BJ (cell line): ENCODE results near the gene ERC1. TPM values are rescaled to one million over a fixed set of nuclear protein-coding genes. Genes with fewer than 3 reads are reported as not detected.
A peak's percentile ranks its signal among the peaks of the same experiment; 100 is the strongest.

ENCODE experiments used
- CTCF ChIA-PET: fragments of 350-600 bp; formaldehyde crosslinking; extraction: SDS; loops from one replicate; lab custom pipeline; 2021; ENCODE audit warnings: antibody characterized with exemption, inconsistent platforms; lab: Yijun Ruan, JAX
- POLR2A ChIA-PET: fragments of 300-600 bp; sonication (Branson Sonifier 250); formaldehyde crosslinking; extraction: SDS; loops from one replicate; lab custom pipeline; 2021; ENCODE audit warnings: antibody characterized with exemption; lab: Charles Lee
- DNase-seq: peaks from one replicate; pipeline ENCODE4 v3.0.0-alpha.2; 2011; ENCODE audit warnings: low read depth
- H3K27me3 ChIP-seq: 2 replicates; pipeline ENCODE4 v1.6.0; 2011; ENCODE audit warnings: low read length; ENCODE audit not compliant: control insufficient read depth, insufficient read depth
- H3K36me3 ChIP-seq: 2 replicates; pipeline ENCODE4 v1.5.1; 2011; ENCODE audit warnings: low read length; ENCODE audit not compliant: control insufficient read depth, insufficient read depth
- H3K4me3 ChIP-seq: 2 replicates; pipeline ENCODE4 v1.5.1; 2011; ENCODE audit warnings: low read depth, mild to moderate bottlenecking, control low read depth, low read length
- CTCF ChIP-seq: IDR thresholded peaks from 2 replicates; pipeline ENCODE4 v1.5.1; 2011; ENCODE audit warnings: low read depth, mild to moderate bottlenecking, control low read depth, inconsistent platforms, low read length, moderate library complexity; ENCODE audit not compliant: insufficient read depth
- polyA plus RNA-seq: library from polyadenylated mRNA; depleted of rRNA; stranded (reverse); fragments of >200 nt; gene quantifications from 2 replicates; pipeline ENCODE4 v1.2.3, GENCODE V29; 2011

The ERC1 gene
- polyA plus RNA-seq, 1 experiment, result 14.5 TPM

GRCh38 chr12:1277905-1278304 lies 286.9 kb downstream of the ERC1 start:
- POLR2A ChIA-PET, result no interaction called here
- Histone ChIP-seq H3K4me3 (no peak overlapping the region), H3K36me3 (no peaks in the 10 kb centered on the region), H3K27me3 (no peaks in the 10 kb centered on the region)
- TF ChIP-seq CTCF, result no peak
- CTCF ChIA-PET, result no interaction called here
- DNase-seq, result no peak

DNA sequence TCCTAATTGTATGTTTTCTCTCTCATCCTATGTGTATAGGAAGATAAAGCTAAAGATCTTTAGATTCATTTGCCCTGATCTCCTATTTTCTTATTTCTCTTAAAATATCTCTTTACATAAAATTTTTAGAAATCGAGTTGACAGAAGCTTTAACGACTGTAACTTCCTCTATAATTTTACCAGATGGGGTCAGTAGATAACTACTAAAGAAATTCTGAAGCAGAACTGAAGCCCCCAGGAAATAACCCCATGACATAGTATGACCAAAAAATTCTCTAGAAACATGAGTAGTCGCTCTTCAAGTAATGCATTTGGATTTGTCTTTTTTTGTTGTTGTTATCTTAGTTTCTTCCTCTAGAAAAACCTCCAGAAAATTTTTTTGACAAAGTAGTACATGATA lies 288.0 kb downstream of the ERC1 start:
- TF ChIP-seq CTCF, result no peak
- ChIA-PET POLR2A (no interaction called here), CTCF (interaction anchor here (0.9 kb wide), 1 partner anchor 15 kb away, joined by 5 read pairs; no protein-coding TSS in a partner anchor)
- no peak for DNase-seq
- no peak overlapping the region for H3K4me3 ChIP-seq
- no peaks in the 10 kb centered on the region for H3K27me3 ChIP-seq
- H3K36me3 ChIP-seq, result no peaks in the 10 kb centered on the region

DNA sequence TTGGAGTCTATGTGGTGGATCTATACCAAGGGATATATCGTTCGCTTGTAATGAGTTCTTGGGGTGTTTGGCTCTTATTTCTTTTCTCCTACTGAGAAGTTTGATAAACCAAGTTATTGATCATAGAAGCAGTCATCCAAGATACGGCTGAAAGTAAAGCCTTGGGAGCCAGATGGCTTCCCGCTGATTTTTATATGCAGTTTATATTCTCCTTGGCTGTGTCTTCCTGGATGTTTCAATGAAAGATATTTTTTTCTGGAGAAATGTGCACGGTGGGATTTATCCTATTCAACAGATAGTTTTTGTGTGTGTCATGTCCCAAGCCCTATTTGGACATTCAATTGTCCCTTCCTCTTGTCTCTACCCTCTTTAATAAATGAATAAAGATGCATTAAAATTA lies 289.0 kb downstream of the ERC1 start:
- Histone ChIP-seq H3K27me3 (no peaks in the 10 kb centered on the region), H3K4me3 (no peak overlapping the region), H3K36me3 (no peaks in the 10 kb centered on the region)
- no peak for DNase-seq
- TF ChIP-seq CTCF, result no peak
- ChIA-PET CTCF (no interaction called here), POLR2A (no interaction called here)

- ChIA-PET POLR2A (no interaction called here), CTCF (interaction anchor here (0.7 to 1.2 kb wide), 4 partner anchors 11 to 214 kb away, joined by 3 to 4 read pairs (median 3); no protein-coding TSS in a partner anchor)
- H3K4me3 ChIP-seq, result no peak overlapping the region
These were observed 290.8 kb downstream of the ERC1 start for GRCh38 chr12:1281683-1282366.

More at GRCh38 chr12:1281683-1282366, 290.8 kb downstream of the ERC1 start:
- no peak for TF ChIP-seq CTCF
- no peaks in the 10 kb centered on the region for H3K27me3 ChIP-seq
- H3K36me3 ChIP-seq, result no peaks in the 10 kb centered on the region
- peak; percentile 15 for DNase-seq
